ENCODE results near the gene KRTAP10-3. TPM values are rescaled to one million over a fixed set of nuclear protein-coding genes. Genes with fewer than 3 reads are reported as not detected.
"Not testable (repeated sequence)": the region's sequence is repeated elsewhere in the genome, so short reads cannot be mapped to it uniquely, and the experiment has no call there.

Gene KRTAP10-3
- total RNA-seq, 1 experiment from 2014 or later, result not detected

- no peak for DNase-seq (ENCODE audit: low spot score)
Measured at GRCh38 chr21:44590311-44590721, 31.7 kb upstream of the KRTAP10-3 start.

- no peak for DNase-seq (ENCODE audit: low spot score)
Measured at GRCh38 chr21:44589586-44590305, 31.2 kb upstream of the KRTAP10-3 start.

- DNase-seq (ENCODE audit: low spot score), result no peak
Measured at GRCh38 chr21:44589094-44589493, 30.5 kb upstream of the KRTAP10-3 start.

GRCh38 chr21:44585892-44586291 is 27.3 kb upstream of the KRTAP10-3 start:
- DNase-seq (ENCODE audit: low spot score), result no peak

DNA sequence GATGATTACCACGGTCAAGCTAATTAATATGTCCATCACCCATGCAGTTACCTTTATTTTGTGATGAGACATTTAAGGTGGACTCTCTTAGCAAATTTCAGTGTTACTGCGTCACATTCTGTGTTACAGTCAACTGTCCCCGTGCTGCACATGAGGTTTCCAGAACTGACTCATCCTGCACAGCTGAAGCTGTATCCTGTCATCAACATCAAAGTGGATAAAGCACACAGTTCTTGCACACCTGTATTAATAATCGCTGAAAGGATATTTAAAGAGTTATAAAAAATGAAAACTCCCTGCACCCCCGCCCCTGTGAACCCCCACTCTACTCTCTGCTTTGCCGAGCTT is 25.2 kb upstream of the KRTAP10-3 start:
- DNase-seq (ENCODE audit: low spot score), result no peak

DNA sequence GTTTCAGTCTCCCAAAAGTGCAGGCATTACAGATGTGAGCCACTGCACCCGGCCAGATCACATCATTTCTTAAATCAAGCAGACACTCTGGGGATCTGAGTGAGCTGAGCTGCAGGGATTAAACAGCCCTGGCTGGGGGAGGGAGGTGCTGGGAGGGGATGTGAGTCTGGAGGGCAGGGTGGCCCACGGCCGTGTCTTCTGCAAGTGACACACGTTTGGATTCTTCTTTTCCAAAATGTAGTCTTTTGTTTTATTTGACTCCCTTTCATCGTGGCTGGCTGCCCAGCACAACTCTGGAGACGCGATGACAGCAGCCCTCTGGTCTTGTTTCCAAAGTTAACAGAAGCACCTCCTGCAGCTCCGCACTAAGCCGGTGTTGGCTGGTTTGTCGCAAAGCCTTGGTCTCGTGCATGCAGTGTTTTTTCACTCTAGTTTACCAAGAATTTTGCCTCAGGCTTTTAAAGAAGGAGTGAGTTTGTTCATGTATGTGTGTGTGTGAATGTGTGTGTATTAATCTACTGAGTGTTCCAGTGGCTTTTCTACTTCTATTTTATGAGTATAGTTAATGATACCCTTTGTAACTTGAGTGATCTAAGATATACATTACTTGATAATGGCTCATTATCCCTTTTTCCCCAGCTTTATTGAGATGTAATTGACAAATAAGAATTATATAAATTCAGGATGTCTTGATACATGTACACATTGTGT is 24.6 kb upstream of the KRTAP10-3 start:
- DNase-seq (ENCODE audit: low spot score), result no peak

GRCh38 chr21:44582055-44582454 is 23.5 kb upstream of the KRTAP10-3 start:
- no peak for DNase-seq (ENCODE audit: low spot score)

DNA sequence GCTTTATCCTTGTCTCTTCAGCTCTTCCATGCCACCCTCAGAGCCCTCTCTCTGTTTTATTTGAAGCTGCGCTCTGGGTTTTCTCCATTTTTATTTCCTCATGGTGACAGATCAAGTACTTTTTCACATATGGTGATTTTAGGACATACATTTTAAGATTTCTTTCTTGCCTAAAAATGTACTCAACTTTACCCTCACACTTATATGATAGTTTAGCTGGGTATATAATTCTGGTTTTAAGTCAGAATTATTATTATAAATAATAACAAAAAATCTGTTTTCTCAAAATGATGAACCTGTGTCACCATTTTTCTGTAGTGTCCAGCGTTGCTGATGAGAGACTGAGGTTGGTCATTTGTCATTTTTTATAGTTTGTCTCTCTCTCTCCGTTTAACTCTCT is 22.6 kb upstream of the KRTAP10-3 start:
- no peak for DNase-seq (ENCODE audit: low spot score)

- not testable (repeated sequence) for DNase-seq (ENCODE audit: low spot score)
Measured at GRCh38 chr21:44580231-44580821, 21.7 kb upstream of the KRTAP10-3 start, which contains the start of gene KRTAP10-5. Gene KRTAP10-5, minus strand, starts transcription at chr21:44580604. Its CDS starts 26 bp downstream, at chr21:44580578.

- DNase-seq (ENCODE audit: low spot score), result no peak
Measured at GRCh38 chr21:44579833-44580144, 21.2 kb upstream of the KRTAP10-3 start.

GRCh38 chr21:44579056-44579832 is 20.6 kb upstream of the KRTAP10-3 start:
- no peak for DNase-seq (ENCODE audit: low spot score)

DNA sequence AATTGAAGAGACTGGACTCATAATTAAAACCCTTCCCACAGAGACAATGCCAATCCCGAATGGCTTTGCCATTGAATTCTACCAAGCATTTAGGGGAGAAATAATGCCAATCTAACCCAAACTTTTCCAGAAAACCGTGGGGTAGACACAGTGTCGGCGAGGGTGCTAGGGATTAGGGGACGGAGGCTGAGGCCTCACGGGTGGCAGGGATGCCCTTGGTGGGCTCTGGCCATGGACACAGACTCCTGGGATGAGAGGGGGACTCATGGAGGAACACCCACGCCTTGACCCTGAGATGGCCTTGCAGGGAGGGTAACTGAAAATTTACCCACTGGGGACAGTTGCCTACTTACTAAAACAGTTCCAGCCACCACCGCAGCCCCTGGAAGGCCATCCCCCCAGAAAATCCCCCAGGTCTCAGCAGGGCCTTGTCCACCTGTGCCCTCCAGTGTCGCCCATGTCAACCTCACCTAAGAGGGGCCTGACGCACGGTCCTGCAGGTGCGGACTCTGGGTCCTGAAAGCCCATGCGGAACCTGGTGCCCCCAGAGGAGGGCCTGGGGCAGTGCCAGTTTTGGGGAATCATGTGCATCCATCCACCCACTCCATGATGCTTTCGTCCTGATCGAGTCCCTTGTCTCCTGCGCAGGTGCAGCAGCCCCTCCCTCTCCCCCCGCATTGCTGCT is 19.9 kb upstream of the KRTAP10-3 start:
- DNase-seq (ENCODE audit: low spot score), result no peak

DNA sequence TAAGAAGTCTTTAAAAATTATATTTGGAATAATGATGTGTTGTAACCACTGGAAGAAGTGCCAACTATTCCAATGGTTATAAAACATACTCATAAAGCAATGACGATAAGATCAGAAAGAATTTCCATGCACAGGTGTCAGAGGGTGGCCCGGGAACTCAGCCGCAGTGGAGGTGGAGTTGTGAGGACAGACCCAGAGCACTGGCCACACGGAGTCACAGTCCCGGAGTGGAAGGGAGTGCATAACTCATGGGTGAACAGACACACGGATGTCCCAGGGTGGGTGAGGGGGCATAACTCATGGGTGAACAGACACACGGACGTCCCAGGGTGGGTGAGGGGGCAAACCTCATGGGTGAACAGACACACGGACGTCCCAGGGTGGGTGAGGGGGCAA is 17.4 kb upstream of the KRTAP10-3 start:
- DNase-seq (ENCODE audit: low spot score), result no peak

DNA sequence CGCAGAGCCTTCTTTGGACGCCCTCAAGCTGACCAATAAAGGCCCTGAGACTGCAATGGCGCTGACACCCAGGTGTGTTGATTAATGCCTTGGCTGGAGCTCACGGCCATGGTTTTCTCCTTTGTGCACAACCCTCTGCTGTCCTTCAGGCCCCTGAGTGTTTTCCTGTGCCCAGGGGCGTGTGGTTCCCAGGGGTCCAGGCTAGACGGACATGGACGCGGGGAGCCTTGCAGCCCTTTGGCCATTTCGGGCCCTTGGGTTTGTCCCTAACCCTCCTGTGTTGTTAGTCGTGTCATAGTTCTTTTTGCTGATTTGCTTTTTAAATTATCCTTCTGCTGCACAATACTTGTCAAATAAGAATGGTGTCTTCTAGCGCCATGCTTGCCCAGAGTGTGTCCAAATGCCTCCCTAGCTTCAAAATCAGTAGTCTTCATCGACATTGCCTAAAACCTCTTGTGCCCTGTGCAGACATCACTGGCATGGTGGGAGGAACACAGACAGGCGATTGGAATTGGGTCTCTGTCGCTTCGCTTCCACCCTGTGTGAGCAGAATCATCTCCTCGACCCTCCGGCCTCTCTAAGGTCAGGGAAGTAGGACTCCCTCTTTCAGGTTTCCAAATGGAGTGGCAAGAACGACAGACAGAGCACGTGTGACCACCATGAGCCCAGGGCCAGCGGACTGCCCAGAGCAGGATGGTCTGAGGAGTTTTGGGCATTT is 16.9 kb upstream of the KRTAP10-3 start:
- no peak for DNase-seq (ENCODE audit: low spot score)

GRCh38 chr21:44574457-44575306 is 16.1 kb upstream of the KRTAP10-3 start:
- no peak for DNase-seq (ENCODE audit: low spot score)

DNA sequence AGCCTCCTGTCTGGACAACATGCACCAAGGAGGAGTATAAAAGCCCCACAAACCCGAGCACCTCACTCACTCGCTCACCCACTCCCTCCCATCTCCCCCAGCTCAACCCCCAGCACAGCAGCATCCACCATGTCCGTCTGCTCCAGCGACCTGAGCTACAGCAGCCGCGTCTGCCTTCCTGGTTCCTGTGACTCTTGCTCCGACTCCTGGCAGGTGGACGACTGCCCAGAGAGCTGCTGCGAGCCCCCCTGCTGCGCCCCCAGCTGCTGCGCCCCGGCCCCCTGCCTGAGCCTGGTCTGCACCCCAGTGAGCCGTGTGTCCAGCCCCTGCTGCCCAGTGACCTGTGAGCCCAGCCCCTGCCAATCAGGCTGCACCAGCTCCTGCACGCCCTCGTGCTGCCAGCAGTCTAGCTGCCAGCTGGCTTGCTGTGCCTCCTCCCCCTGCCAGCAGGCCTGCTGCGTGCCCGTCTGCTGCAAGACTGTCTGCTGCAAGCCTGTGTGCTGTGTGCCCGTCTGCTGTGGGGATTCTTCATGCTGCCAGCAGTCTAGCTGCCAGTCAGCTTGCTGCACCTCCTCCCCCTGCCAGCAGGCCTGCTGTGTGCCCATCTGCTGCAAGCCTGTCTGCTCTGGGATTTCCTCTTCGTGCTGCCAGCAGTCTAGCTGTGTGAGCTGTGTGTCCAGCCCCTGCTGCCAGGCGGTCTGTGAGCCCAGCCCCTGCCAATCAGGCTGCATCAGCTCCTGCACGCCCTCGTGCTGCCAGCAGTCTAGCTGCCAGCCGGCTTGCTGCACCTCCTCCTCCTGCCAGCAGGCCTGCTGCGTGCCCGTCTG is 15.2 kb upstream of the KRTAP10-3 start, which contains the start of gene KRTAP10-4:
Gene KRTAP10-4 (plus strand): TSS at position 100 of the 827 bp plus-strand sequence. CDS start 30 bp downstream, at position 130.
- DNase-seq (ENCODE audit: low spot score), result not testable (repeated sequence)

GRCh38 chr21:44572959-44573583 is 14.5 kb upstream of the KRTAP10-3 start:
- peak; percentile 57 for DNase-seq (ENCODE audit: low spot score)

Measured in H4 (cell line).